GM18505 (cell line): ENCODE results near the gene KAT6B.
"Not testable (repeated sequence)": the region's sequence is repeated elsewhere in the genome, so short reads cannot be mapped to it uniquely, and the experiment has no call there.

Source experiments
- ATAC-seq: cut with Tn5 transposase; IDR thresholded peaks from one replicate; pipeline ENCODE4 v1.9.1; 2021; ENCODE audit not compliant: unreplicated experiment
- POLR2A ChIP-seq: IDR thresholded peaks from 4 replicates; pipeline ENCODE4 v1.6.1; 2011; ENCODE audit warnings: borderline replicate concordance; ENCODE audit not compliant: insufficient read depth, insufficient read length; ENCODE audit errors: extremely low read depth

Gene KAT6B

GRCh38 chr10:75050149-75050919, 223.9 kb downstream of the KAT6B start:
- no peak for TF ChIP-seq POLR2A
- ATAC-seq = no peak

- TF ChIP-seq POLR2A = no peak
- no peak for ATAC-seq
These were observed 224.9 kb downstream of the KAT6B start for GRCh38 chr10:75051308-75051707.

GRCh38 chr10:75055896-75056406, 229.6 kb downstream of the KAT6B start:
- ATAC-seq = not testable (repeated sequence)

GRCh38 chr10:75057680-75058079, 231.3 kb downstream of the KAT6B start:
- no peak for ATAC-seq

GRCh38 chr10:75058161-75058560, 231.8 kb downstream of the KAT6B start:
- no peak for TF ChIP-seq POLR2A
- ATAC-seq = no peak

More at GRCh38 chr10:75057680-75058079, 231.3 kb downstream of the KAT6B start:
- no peak for TF ChIP-seq POLR2A

- no peak for TF ChIP-seq POLR2A
- ATAC-seq = no peak
These were observed 235.5 kb downstream of the KAT6B start for GRCh38 chr10:75061709-75062505.

GRCh38 chr10:75062506-75063299, 236.3 kb downstream of the KAT6B start:
- no peak for ATAC-seq
- TF ChIP-seq POLR2A = no peak

- TF ChIP-seq POLR2A = no peak
- ATAC-seq = no peak
These were observed 237.2 kb downstream of the KAT6B start for GRCh38 chr10:75063461-75064230.

- no peak for ATAC-seq
- no peak for TF ChIP-seq POLR2A
These were observed 238.7 kb downstream of the KAT6B start for GRCh38 chr10:75065076-75065475.

- no peak for ATAC-seq
- no peak for TF ChIP-seq POLR2A
These were observed 239.9 kb downstream of the KAT6B start for GRCh38 chr10:75066271-75066670.

- no peak for ATAC-seq
- no peak for TF ChIP-seq POLR2A
These were observed 240.9 kb downstream of the KAT6B start for GRCh38 chr10:75067272-75067671.

- ATAC-seq = no peak
- no peak for TF ChIP-seq POLR2A
These were observed 242.1 kb downstream of the KAT6B start for GRCh38 chr10:75068523-75068922.

- no peak for ATAC-seq
- no peak for TF ChIP-seq POLR2A
These were observed 244.1 kb downstream of the KAT6B start for GRCh38 chr10:75070476-75070875.

GRCh38 chr10:75070961-75071428, 244.6 kb downstream of the KAT6B start:
- no peak for TF ChIP-seq POLR2A

More at GRCh38 chr10:75070961-75071428, 244.6 kb downstream of the KAT6B start:
- ATAC-seq = no peak
